ENCODE data around the gene IFITM5. TPM values are rescaled to one million over a fixed set of nuclear protein-coding genes. Genes with fewer than 3 reads are reported as not detected.
"Not testable (repeated sequence)": the region's sequence is repeated elsewhere in the genome, so short reads cannot be mapped to it uniquely, and the experiment has no call there.

The IFITM5 gene
- total RNA-seq, 1 donor from 2014 or later, result not detected

DNA sequence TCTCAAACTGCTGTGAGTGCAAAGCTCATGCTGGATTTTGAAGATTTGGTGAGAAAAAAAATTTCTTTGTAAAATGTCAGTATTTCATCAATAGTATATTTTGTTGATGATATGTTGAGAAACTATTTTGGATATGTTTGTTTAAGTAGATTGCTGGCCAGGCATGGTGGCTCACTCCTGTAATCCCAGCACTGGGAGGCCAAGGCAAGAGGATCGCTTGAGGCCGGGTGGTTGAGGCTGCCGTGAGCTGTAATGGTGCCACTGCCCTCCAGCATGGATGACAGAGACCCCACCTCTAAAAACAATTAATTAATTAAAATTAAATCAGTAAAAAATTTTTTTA, 28.2 kb upstream of the IFITM5 start:
- no peak for DNase-seq

DNA sequence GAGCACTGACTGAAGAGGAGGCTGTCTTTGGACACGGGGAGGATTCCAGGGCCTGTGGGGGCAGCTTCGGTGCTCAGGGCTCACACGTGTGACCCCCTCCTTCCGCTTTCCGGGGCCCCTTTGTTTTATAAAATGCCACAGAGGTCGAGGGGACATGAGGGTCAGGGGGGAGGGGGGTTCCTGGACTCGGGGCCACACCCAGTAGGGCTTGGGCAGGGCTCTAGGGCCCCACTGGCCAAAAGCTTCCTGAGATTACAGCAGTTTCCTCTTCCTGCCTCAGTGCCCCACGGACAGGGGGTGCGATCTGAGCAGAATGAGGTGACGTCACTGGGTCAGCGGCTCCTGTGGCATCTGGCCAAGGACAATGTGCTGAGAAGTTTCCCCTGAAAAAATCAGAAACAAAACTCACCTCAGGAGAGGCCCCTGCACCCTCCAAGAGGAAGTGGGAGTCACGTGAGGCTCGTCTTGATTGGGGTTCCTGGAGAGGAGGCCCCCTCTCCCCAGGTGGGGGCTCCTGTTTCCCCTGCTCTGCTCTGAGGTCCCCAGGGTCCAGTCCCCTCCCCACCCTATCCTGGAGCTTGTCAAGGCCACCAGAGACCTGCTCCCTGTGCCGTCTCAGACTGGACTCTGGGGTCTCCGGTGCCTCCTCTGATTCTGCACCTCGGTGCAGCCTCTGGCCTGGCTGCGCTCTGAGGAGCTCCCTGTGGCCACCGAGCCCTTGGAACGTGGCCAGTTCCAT, 27.7 kb upstream of the IFITM5 start:
- DNase-seq, result peak; percentile 91

DNA sequence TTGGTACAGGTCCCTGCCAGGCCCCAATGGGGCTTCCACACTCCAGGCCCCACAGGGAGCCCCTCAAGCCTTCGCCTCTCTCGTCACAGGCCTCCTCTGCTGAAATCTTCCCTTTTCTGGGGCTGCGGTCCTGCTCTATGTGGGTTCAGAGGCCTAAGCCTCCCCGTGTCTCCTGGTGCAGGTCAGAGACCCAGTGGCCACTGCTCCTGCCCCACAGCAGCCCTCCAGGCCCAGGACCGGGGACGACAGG, 27.2 kb upstream of the IFITM5 start:
- DNase-seq, result no peak

DNA sequence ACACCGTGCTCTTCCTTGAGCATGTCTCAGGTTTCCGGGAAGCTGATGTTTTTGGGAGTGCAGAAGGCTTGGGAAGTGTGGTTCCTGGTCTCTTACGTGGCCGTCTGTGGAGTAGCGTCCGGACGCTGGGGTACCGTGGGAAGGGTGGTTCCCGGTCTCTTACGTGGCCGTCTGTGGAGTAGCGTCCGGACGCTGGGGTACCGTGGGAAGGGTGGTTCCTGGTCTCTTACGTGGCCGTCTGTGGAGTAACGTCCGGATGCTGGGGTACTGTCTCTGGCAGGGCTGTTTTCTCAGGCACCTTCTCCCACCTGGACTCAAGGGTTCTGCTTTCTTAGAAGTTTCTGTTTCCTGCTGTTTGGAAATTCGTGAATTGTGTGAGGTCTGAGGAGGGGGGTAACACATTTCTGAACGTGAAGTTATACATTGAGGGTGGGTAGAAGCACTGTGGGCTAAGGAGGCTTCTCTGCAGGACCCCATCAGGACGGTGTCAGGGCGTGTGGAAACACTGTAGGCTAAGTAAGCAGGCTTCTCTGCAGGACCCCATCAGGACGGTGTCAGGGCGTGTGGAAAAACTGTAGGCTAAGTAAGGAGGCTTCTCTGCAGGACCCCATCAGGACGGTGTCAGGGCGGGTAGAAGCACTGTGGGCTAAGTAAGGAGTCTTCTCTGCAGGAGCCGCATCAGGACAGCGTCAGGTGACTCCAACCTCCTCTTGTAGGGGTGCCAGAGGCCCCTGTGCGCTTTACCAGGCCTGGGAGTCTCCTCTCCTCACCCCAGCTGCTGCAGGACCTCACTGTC, 26.7 kb upstream of the IFITM5 start:
- no peak for DNase-seq

DNA sequence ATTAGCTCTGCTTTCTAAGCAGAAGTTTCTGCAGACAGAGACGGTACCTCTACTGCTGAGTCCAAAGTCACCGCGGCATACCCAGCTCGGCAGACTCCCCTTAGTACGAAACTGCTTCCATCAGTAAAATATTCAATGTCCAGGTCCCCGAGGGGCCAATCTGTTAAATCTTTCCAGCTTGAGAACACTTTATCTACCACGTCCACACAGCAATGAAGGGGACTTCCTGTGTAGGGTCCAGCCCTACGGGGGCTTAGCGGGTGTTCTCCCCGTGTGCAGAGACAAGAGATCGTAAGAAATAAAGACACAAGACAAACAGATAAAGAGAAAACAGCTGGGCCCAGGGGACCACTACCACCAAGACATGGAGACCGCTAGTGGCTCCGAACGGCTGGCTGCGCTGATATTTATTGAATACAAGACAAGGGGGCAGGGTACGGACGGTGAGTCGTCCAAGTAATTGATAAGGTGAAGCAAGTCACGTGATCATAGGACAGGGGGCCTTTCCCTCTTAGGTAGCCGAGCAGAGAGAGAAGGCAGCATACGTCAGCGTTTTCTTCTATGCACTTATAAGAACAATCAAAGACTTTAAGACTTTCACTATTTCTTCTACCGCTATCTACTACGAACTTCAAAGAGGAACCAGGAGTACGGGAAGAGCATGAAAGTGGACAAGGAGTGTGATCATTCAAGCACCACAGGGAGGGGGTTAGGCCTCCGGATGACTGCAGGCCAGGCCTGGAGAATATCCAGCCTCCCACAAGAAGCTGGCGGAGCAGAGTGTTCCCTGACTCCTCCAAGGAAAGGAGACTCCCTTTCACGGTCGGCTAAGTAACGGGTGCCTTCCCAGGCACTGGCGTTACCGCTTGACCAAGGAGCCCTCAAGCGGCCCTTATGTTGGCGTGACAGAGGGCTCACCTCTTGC, 25.5 kb upstream of the IFITM5 start:
- not testable (repeated sequence) for DNase-seq

DNA sequence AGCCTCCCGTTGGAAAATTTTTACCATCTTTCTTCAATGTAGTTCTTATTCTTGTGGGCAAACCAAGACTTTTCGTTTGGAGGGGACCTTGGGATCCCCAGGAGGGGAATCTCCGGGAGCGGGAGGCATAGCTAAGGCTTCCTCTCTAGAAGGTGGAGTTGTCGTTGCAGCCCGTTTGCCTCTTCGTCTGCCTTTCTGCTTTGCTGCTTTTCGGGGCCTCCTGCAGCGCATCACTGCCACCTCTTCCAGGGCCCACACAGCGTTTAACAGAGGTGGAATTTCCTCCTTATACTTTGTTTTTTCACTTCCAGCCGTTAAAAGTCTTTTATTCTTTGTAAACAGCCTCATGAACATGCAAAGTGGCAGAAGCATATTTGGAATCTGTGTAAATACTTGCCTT, 24.8 kb upstream of the IFITM5 start:
- DNase-seq, result no peak

DNA sequence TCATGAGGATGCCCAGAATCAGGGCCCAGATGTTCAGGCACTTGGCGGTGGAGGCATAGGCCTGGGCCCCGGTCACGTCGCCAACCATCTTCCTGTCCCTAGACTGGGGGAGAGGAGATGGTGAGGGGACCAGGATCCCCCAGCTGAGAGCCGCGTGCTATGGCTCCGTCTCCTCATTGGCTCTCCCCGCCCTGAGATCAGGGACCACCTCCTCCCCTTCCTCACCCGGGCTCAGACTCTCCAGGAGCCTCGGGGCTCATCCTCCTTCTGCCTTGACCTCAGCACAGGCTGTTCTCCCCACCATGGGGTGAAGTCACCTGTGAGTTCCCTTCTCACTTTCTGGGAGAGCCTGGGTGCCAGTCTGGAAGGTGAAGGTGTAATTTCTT, 20.6 kb upstream of the IFITM5 start:
- not testable (repeated sequence) for DNase-seq

DNA sequence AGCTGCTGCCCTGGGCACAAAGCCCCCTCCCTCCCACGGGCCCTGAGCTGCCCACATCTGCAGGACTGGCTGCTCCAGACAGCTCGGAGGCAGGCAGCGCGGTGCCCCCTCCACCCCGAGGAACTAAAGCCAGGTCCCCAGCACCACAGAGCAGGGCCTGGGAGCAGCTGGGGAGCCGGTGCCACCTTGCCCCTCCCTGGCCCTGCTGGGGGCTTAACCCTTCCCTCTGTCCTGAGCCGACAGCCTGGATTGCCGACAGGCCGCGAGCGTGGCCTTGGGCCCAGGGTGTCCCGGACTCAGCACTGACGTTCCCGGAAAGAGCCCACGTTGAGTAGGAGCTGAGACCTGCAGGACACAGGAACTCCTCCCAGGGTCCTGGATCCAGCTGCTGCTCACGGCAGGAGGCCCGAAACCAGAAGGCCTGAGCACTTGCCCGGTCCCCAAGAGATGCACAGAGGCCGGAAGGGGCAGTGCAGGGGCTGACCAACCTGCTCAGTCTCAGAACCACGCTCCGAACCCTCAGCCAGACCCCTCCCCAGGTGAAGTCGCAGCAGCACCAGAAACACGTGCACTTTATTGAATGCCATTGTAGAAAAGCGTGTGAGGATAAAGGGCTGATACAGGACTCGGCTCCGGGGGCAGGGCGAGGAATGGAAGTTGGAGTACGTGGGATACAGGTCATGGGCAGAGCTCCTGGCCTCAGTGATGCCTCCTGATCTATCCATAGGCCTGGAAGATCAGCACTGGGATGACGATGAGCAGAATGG, 20.0 kb upstream of the IFITM5 start:
- not testable (repeated sequence) for DNase-seq

DNA sequence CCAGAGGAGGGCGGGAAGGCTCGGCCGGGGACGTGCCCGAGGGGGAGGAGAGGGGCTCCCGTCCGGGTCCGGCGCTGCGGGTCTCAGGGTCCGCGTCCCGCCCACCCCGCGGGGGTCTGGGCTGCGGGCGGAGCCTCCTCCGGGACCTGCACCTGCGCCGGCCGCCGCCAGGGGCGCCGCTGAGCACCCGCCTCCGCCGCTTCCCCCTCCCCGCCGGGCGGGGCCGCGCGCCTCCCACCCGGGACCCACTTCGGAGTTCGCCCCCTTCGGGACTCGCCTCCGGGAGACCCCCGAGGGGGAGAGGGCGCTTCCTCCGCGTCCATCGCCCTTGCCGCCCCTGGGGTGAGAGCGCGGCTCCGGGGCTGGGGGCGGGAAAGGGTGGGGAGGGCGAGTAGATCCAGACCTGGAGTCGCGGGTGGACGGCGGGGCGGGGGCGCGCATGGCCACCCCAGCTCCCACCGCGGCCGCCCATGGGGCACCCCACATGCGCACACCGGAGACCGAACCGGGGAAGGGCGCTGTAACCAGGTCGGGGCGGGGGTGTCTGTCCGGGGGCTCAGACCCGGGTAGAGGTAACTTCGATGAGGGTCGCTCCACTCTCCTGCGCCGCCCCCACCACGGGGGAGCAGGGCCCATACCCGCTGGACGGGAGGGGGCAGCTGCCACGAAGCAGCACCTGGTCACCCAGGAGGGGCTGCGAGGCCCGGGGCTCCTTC, 19.2 kb upstream of the IFITM5 start:
- DNase-seq, result not testable (repeated sequence)

DNA sequence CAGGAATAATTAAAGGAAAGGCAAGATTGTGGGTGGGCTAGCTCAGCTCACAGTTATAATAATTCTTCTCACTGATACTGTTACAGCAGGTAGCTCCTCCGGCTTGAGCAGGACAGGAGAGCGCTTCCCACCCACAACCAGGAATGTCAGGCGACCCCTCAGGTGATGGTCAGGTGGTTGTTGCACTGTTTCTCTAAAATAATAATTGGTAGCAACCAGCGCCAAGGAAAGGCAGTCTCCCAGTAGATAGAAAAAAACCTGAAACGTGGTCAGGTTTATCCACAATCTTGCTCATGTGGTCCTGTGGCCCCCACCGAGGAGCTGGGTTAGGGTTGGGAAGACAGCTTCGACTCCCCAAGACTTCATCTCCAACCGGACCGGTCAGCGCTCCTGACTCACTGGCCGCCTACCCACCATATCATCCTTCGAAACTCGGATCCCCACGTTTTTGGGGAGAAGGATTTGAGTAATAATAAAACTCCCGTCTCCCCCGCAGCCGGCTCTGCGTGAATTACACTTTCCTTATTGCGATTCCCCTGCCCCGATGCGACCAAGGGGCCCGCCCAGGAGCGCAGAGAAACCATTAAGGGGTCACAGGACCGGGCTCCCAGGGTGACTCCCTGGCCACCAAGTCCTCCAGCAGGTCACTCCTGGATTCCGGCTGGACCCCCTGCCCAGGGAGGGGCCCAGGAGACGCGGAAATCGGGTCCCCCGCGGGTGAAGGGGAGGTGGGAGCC, 18.5 kb upstream of the IFITM5 start:
- DNase-seq, result not testable (repeated sequence)

DNA sequence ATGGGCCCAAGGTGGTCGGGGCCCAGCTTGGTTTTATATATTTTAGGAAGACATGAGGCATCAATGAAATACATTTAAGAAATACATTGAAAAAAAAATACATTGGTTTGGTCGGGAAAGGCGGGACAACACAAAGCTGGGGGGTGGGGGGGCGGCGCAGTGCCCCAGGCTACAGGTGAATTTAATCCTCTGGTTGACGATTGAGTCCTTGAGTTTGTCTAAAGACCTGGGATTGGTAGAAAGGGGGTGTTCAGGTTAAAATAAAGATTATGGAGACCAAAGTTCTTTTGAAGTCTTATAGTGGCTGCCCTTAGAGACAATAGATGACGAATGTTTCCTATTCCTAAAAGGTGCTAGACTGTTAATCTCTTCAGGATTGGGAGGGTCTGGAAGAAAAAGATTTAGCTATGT, 17.6 kb upstream of the IFITM5 start:
- no peak for DNase-seq

DNA sequence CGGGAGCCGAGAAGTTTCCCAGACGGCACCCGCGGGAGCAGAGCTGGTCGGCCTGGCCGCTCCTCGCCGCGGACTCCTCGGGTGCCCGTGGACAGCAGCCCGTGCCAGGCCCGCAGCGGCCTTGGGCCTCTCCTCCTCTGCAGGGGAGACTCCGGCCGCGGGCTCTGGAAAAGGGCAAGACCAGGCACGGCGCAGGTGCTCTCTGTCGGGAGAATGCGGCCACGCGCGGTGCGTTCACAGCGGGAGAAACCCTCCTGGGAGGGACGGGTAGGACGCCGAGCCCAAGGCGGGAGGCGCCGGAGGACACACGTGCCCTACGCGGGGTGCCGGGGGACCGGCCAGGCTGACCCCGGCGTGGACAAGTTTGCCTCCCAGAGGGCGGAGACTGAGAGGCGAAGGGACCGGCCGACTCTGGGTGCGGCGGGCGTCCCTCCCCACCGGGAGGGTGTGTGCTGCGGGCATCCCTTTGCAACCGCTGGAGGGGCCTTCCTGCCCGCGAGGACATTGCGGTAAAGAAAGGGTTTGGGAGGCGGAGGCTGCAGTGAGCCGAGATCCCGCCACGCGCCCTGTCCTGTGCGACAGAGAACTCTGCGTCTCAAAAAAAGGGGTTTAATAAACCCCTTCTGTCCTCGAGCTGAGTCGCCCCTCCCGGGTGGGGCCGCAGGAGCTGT, 16.8 kb upstream of the IFITM5 start:
- DNase-seq, result no peak

DNA sequence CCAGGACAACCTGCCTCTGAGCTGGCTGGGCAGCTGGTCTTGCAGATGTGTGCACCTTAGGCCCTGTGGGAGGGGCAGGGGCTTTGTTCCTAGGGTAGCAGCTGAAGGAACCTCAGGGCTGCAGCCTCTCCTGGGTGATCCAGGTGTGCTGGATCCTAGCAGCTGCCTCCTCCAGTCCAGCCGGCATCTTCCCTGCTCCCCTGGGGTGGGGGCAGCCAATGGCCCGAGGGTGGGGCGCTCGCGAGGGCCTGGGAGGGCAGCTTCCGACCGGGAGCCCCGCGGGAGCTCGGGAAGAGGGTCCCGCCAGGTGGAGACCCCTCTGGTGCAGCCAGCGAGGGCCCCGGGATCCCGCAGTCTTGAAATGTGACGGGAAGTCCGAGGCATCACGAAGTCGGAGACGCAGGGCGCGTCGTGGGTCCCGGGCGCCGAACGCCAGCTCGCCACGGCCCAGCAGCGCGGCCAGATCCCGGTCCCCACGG, 16.2 kb upstream of the IFITM5 start:
- DNase-seq, result no peak

DNA sequence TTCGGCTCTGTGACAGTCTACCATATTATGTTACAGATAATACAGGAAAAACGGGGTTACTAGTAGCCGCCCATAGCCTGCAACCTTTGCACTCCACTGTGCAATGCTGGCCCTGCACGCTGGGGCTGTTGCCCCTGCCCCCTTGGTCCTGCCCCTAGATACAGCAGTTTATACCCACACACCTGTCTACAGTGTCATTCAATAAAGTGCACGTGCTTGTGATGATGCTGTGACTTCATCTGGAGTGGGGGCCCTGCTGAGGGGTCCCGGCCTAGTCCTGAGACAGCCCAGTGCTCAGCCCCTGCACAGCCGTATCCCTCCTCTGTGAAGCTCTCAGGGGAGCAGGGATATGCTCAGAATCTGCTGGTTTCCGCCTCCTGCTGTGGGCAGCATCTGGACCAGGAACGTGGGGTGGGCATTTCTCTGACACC, 15.7 kb upstream of the IFITM5 start:
- DNase-seq, result no peak

DNA sequence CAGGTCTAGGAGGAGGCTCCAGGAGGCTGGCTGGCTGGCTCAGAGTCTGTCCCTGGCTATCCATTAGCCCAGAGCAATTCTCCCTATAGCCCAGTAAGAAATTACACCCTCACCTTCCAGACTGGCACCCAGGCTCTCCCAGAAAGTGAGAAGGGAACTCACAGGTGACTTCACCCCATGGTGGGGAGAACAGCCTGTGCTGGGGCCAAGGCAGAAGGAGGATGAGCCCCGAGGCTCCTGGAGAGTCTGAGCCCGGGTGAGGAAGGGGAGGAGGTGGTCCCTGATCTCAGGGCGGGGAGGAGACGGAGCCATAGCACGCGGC, 15.2 kb upstream of the IFITM5 start:
- DNase-seq, result not testable (repeated sequence)

DNA sequence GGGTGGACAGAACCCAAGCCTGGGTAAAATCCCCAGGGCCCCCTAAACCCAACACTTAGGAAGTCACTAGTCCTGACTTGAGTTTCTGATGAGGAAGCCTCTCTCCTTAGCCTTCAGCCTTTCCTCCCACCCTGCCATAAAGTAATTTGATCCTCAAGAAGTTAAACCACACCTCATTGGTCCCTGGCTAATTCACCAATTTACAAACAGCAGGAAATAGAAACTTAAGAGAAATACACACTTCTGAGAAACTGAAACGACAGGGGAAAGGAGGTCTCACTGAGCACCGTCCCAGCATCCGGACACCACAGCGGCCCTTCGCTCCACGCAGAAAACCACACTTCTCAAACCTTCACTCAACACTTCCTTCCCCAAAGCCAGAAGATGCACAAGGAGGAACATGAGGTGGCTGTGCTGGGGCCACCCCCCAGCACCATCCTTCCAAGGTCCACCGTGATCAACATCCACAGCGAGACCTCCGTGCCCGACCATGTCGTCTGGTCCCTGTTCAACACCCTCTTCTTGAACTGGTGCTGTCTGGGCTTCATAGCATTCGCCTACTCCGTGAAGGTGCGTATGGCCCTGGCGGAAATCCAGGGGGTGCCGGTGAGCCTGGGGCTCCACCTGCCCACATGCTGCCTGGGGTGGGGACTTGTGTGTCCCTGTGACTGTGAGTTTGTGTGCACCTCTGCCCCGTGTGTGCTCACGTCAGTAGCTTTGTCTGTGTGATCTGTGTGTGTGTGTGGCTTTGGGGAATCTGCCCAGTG, 14.6 kb upstream of the IFITM5 start, which contains the start of gene IFITM1:
IFITM1 (plus strand) TSS at position 254 of the 767 bp plus-strand sequence; CDS start at position 385, 131 bp downstream.
- DNase-seq, result peak; percentile 15

DNA sequence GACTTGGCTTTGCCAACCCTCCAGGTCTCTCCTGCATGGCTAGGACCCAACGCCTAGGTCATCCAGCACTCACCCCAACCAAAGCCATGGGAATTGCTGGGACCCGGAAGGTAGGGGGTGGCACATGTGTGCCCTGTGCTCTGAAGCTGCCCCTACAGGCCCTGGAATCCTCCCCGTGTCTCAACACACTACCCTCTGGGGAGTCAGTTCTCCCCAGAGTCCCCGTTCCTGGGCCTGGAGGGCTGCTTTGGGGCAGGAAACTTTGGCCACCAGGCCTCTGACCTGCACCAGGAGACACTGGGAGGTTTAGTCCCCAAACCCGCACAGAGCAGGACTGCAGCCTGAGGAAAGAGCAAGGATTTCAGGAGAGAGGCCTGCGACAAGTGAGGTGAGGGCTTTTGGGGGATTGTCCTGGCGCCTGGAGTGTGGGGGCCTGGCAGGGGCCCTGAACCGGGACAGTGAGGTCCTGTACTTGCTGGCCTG, 14.0 kb upstream of the IFITM5 start:
- DNase-seq, result no peak

DNA sequence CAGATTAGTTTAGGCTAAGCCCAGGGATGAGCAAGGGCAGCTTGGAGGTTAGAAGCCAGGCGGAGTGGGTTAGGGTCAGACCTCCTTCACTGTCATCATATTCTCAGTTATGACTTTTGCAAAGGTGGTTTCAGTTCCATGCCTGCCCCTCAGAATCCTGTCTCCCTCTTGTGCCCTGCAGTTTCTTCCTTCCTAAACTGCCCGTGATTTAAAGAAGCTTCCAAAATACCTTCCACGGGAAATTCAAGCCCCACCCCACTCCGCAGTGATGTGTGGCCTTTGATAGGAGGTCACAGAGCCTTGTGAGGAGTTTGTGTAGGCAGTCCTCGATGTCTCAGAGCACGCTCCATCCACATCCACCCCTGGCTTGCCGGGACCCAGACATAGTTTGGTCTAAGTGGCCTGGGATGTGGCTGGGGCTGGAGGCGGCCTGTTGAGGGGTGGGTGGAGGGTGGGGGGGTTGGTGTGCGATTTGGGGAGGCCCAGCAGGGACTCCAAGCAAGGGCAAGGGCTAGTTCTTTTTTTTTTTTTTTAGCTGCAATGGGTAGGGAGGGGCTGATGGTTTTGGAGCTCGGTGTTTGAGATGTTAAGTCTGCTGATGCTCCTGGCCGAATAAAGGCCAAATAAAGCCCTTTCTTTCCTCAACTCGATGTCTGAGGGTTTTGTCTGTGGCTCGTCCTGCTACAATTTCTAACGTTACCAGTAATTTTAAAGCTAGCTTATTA, 12.9 kb upstream of the IFITM5 start:
- DNase-seq, result no peak
